CD4-positive, alpha-beta T cell treated with Interleukin-15 for 1 hour (primary cell): Measurements from ENCODE around the gene GTF2H2.
"Not testable (repeated sequence)": the region's sequence is repeated elsewhere in the genome, so short reads cannot be mapped to it uniquely, and the experiment has no call there.

Experiments
- DNase-seq: peaks from one replicate; pipeline ENCODE4 v3.0.0-alpha.2; 2020

The GTF2H2 gene

GRCh38 chr5:71011194-71011792 lies 56.2 kb downstream of the GTF2H2 start:
- DNase-seq: no peak

GRCh38 chr5:71006983-71007382 lies 60.5 kb downstream of the GTF2H2 start:
- not testable (repeated sequence) for DNase-seq
